GM12878 (cell line): ENCODE measurements around the gene NECTIN1. TPM values are rescaled to one million over a fixed set of nuclear protein-coding genes. Genes with fewer than 3 reads are reported as not detected.

Experiments used
- ATAC-seq: fragments of 200-7000 bp; cut with Tn5 transposase; 3 replicates; pipeline ENCODE4 v1.9.1; 2020; ENCODE audit warnings: mild to moderate bottlenecking, moderate library complexity
- BruUV-seq: library from RNA; stranded (reverse); fragments of 400-500 nt; replicated peaks from 2 replicates; lab custom pipeline; 2021; lab: Mats Ljungman, UMichigan
- CTCF ChIA-PET: fragments of 300-600 bp; sonication (Branson Sonifier 250); formaldehyde crosslinking; extraction: SDS; loops from one replicate; lab custom pipeline; 2021; ENCODE audit warnings: inconsistent platforms; lab: Yijun Ruan, JAX
- POLR2A ChIA-PET: fragments of 350-600 bp; formaldehyde crosslinking; extraction: SDS; loops from one replicate; lab custom pipeline; 2021; ENCODE audit warnings: inconsistent platforms; lab: Charles Lee
- RAD21 ChIA-PET: fragments of 300-600 bp; sonication (Branson Sonifier 250); formaldehyde crosslinking; loops from one replicate; lab custom pipeline; 2023; ENCODE audit warnings: antibody characterized with exemption; ENCODE audit not compliant: unreplicated experiment; lab: Charles Lee
- SMC1A ChIA-PET: fragments of 300-600 bp; sonication (Branson Sonifier 250); formaldehyde crosslinking; loops from one replicate; lab custom pipeline; 2023; ENCODE audit not compliant: unreplicated experiment, uncharacterized antibody; lab: Charles Lee
- DNase-seq: peaks from one replicate; pipeline ENCODE4 v3.0.0-alpha.2; 2011; ENCODE audit warnings: low read depth, low spot score
- FAIRE-seq: peaks from 3 replicates; lab custom pipeline; 2011; peaks lifted over from hg19 to GRCh38; lab: Jason Lieb, UNC
- H2AFZ ChIP-seq: 2 replicates; pipeline ENCODE4 v1.6.0; 2011; ENCODE audit warnings: low read depth, low read length, control low read depth; ENCODE audit not compliant: control insufficient read depth
- H3K27ac ChIP-seq: 2 replicates; pipeline ENCODE4 v1.5.1; 2011; ENCODE audit warnings: control low read depth; ENCODE audit not compliant: control insufficient read depth, insufficient read depth
- H3K27me3 ChIP-seq, 2 experiments: replicated peaks in 1 of 2; 2 replicates each; pipeline versions ENCODE4 v1.6.0 to v1.6.1; 2011; ENCODE audit warnings: low read length in 1 of 2; ENCODE audit not compliant: control insufficient read depth in 2 of 2, insufficient read depth in 2 of 2
- H3K36me3 ChIP-seq, 2 experiments: 2 replicates each; pipeline ENCODE4 v1.5.1; 2011; ENCODE audit warnings: low read length in 1 of 2; ENCODE audit not compliant: control insufficient read depth in 2 of 2, insufficient read depth in 2 of 2
- H3K4me1 ChIP-seq: 2 replicates; pipeline ENCODE4 v1.6.1; 2011; ENCODE audit warnings: mild to moderate bottlenecking, low read length, moderate library complexity, mixed read lengths; ENCODE audit not compliant: control insufficient read depth, insufficient read depth
- H3K4me2 ChIP-seq: 2 replicates; pipeline ENCODE4 v1.6.0; 2011; ENCODE audit warnings: control low read depth; ENCODE audit not compliant: control insufficient read depth, insufficient read depth
- H3K4me3 ChIP-seq: fragments of 200-600 bp; sonication (generic); 2 replicates; pipeline ENCODE4 v1.5.1; 2016
- H3K79me2 ChIP-seq: 2 replicates; pipeline ENCODE4 v1.6.0; 2011; ENCODE audit warnings: low read length; ENCODE audit not compliant: control insufficient read depth, insufficient read depth
- H3K9ac ChIP-seq: 2 replicates; pipeline ENCODE4 v1.8.0; 2011; ENCODE audit warnings: low read length, control low read depth, mixed read lengths; ENCODE audit not compliant: control insufficient read depth, insufficient read depth
- H3K9me3 ChIP-seq: replicated peaks from 3 replicates; pipeline ENCODE4 v1.5.1; 2011; ENCODE audit warnings: mild to moderate bottlenecking, low read length; ENCODE audit not compliant: control insufficient read depth, insufficient read depth
- H4K20me1 ChIP-seq: 2 replicates; pipeline ENCODE4 v1.6.0; 2011; ENCODE audit not compliant: control insufficient read depth, insufficient read depth
- BHLHE40 ChIP-seq, 2 experiments: fragments of 450-650 bp in 1 of 2; IDR thresholded peaks; 2 replicates each; pipeline ENCODE4 v1.6.1; 2011 to 2017; ENCODE audit warnings: low read depth in 2 of 2, borderline replicate concordance in 1 of 2, improper control_type of control experiment in 1 of 2, low read length in 1 of 2, mild to moderate bottlenecking in 1 of 2
- GATAD2B ChIP-seq: fragments of 450-650 bp; conservative IDR thresholded peaks from 2 replicates; pipeline ENCODE4 v1.6.1; 2017; ENCODE audit warnings: low read depth, mild to moderate bottlenecking, moderate library complexity
- RBBP5 ChIP-seq: fragments of 200-600 bp; sonication (generic); conservative IDR thresholded peaks from 2 replicates; pipeline ENCODE4 v1.6.1; 2016
- ZNF384 ChIP-seq: IDR thresholded peaks from 2 replicates; pipeline ENCODE4 v1.6.1; 2012; ENCODE audit warnings: low read depth, mild to moderate bottlenecking, low read length, improper control_type of control experiment, borderline replicate concordance
- WGBS: methylation state at CpG from one replicate; pipeline ENCODE4 v1.1.6; 2016; ENCODE audit warnings: low lambda C conversion rate; ENCODE audit not compliant: insufficient replicate concordance, insufficient coverage; ENCODE audit errors: missing lambda C conversion rate; 5-methylcytosine and 5-hydroxymethylcytosine counted together
- in situ Hi-C: fragments of 300-500 bp; cut with MboI; formaldehyde crosslinking; loops from 9 replicates; pipeline ENCODE4 v1.14.3; 2018; ENCODE audit warnings: mixed read lengths
- intact Hi-C: fragments of 100-400 bp; cut with micrococcal nuclease; formaldehyde crosslinking; loops from one replicate; pipeline ENCODE4 v1.14.2; 2022; ENCODE audit not compliant: unreplicated experiment
- polyA plus RNA-seq, 11 experiments: library from polyadenylated mRNA; depleted of rRNA in 4 of 11; unstranded in 6 of 11; stranded (reverse) in 5 of 11; fragments of >200 nt; fragmentation: Nextera tagmentation in 4 of 11; fragmentation: Illumina TruSeq in 1 of 11; extraction: Ambion mirVana in 4 of 11; extraction: Trizol in 1 of 11; gene quantifications; 1 replicate in 1 of 11; 2 replicates in 10 of 11; pipeline versions ENCODE4 v1.2.1 to v1.2.3, GENCODE V29; 2011 to 2016; ENCODE audit warnings: inconsistent platforms in 2 of 11, missing spikeins in 2 of 11, low read depth in 1 of 11
- total RNA-seq, 4 experiments: library from RNA; depleted of rRNA in 3 of 4; stranded (reverse); fragments of >200 nt in 3 of 4; fragmentation: Illumina TruSeq in 1 of 4; extraction: Trizol in 1 of 4; gene quantifications; 2 replicates each; pipeline versions ENCODE4 v1.2.1 to v1.2.3, GENCODE V29; 2013 to 2021
- TF ChIP-seq, protein P1 (sequence below): fragments of 150-350 bp; IDR thresholded peaks from 2 replicates; pipeline ENCODE4 v1.6.1; 2014; ENCODE audit warnings: mild to moderate bottlenecking, low read depth, low read length
- TF ChIP-seq, protein P2 (sequence below): fragments of 450-650 bp; IDR thresholded peaks from 2 replicates; pipeline ENCODE4 v1.6.1; 2018; ENCODE audit warnings: mild to moderate bottlenecking, low read depth, moderate library complexity; ENCODE audit not compliant: partially characterized antibody

Gene NECTIN1
- total and polyA plus RNA-seq, 10 of the 15 experiments (the other 5 are each of a cell fraction or from before 2014, with no cell fraction given) = 0.97 to 9.2 (median 2.3) TPM

DNA sequence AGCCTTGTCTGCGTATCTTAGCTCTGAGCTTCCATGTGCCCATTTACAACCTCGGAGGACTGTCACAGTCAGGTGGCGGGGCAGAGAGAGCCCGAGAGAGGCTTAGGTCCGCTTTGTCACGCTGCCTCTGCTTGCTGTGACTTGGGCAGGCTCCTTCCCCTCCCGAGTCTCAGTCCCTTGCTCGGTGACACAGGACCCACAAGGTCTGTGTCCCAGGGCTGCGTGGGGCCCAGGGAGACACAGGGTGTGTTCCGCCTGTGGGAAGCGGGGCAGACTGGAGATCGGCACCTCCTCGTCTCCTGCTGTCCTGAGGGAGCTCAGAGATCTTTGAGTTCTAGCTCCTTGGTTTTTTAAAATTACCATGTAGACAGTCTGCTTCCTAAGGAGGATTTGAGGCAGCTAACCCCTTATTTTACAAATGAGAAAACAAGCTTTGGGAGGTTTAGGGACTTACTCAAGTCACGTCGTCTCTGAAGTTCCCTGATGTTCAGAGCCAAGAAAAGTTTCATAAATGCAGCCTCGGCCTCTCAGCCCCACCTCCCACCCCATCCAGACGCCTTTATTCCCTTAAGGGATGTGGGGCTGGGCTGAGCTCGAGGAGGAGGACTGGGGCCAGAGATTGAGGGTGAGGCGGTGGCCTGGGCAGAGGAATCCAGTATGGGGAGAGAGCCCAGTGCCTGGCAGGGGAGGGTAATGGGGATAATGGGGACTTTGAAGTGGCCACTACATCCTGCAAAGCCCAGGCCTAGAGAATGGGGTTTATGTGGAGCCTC lies 103.6 kb downstream of the NECTIN1 start:
- peaks cover 0 to 3% of the 10 kb centered on the region in 2 experiments; a peak in 3 of 4 replicates for H3K27me3 ChIP-seq
- H3K9ac ChIP-seq = no peak overlapping the region
- 24% methylated on average over 19 of the region's 19 CpGs for WGBS
- no peak for DNase-seq
- no peaks in the 10 kb centered on the region for H3K79me2 ChIP-seq
- FAIRE-seq = no peak
- no peak overlapping the region for H3K27ac ChIP-seq
- no peak for ATAC-seq
- no peaks in the 10 kb centered on the region for H3K9me3 ChIP-seq
- no peak overlapping the region for H3K4me3 ChIP-seq
- ChIA-PET POLR2A (no interaction called here), CTCF (interaction anchor here (0.8 to 2.8 kb wide), 5 partner anchors 10 to 483 kb away, joined by 3 to 14 read pairs (median 3); no protein-coding TSS in a partner anchor)
- no TSS peak for BruUV-seq
- no peaks in the 10 kb centered on the region for H3K36me3 ChIP-seq
- no peaks in the 10 kb centered on the region for H4K20me1 ChIP-seq
- TF ChIP-seq, protein P1, sequence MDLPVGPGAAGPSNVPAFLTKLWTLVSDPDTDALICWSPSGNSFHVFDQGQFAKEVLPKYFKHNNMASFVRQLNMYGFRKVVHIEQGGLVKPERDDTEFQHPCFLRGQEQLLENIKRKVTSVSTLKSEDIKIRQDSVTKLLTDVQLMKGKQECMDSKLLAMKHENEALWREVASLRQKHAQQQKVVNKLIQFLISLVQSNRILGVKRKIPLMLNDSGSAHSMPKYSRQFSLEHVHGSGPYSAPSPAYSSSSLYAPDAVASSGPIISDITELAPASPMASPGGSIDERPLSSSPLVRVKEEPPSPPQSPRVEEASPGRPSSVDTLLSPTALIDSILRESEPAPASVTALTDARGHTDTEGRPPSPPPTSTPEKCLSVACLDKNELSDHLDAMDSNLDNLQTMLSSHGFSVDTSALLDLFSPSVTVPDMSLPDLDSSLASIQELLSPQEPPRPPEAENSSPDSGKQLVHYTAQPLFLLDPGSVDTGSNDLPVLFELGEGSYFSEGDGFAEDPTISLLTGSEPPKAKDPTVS = no peak
- TF ChIP-seq BHLHE40 (IDR thresholded peaks at IDR 0.05; ENCODE audit: borderline replicate concordance in 1 of 2, low read depth in 2 of 2, low read length in 1 of 2) (no peak), GATAD2B (no peak), ZNF384 (no peak), RBBP5 (no peak)
- TF ChIP-seq, protein P2, sequence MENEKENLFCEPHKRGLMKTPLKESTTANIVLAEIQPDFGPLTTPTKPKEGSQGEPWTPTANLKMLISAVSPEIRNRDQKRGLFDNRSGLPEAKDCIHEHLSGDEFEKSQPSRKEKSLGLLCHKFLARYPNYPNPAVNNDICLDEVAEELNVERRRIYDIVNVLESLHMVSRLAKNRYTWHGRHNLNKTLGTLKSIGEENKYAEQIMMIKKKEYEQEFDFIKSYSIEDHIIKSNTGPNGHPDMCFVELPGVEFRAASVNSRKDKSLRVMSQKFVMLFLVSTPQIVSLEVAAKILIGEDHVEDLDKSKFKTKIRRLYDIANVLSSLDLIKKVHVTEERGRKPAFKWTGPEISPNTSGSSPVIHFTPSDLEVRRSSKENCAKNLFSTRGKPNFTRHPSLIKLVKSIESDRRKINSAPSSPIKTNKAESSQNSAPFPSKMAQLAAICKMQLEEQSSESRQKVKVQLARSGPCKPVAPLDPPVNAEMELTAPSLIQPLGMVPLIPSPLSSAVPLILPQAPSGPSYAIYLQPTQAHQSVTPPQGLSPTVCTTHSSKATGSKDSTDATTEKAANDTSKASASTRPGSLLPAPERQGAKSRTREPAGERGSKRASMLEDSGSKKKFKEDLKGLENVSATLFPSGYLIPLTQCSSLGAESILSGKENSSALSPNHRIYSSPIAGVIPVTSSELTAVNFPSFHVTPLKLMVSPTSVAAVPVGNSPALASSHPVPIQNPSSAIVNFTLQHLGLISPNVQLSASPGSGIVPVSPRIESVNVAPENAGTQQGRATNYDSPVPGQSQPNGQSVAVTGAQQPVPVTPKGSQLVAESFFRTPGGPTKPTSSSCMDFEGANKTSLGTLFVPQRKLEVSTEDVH = no peak
- TF ChIP-seq, all 136 proteins: peak for 0
- ChIA-PET RAD21 (interaction anchor here (1.1 kb wide), 1 partner anchor 104 kb away, joined by 3 read pairs; the partner anchor contains the start of gene NECTIN1), SMC1A (interaction anchor here (1.2 kb wide), 1 partner anchor 15 kb away, joined by 3 read pairs; no protein-coding TSS in a partner anchor)
- intact Hi-C loops = no loop called here
- Histone ChIP-seq H3K4me1 (no peaks in the 10 kb centered on the region), H2AFZ (no peak overlapping the region), H3K4me2 (no peak overlapping the region)
- in situ Hi-C loops = no loop called here
